A375 (cell line): Measurements from ENCODE around the gene MT4. TPM values are rescaled to one million over a fixed set of nuclear protein-coding genes. Genes with fewer than 3 reads are reported as not detected.

Experiments
- total RNA-seq: library from RNA; depleted of rRNA; stranded (reverse); fragments of >200 nt; shearing (Covaris generic); gene quantifications from 2 replicates; pipeline ENCODE4 v1.2.3, GENCODE V29; 2014; rRNA removed

MT4 gene
- not detected in 2 replicates for total RNA-seq

GRCh38 chr16:56564793-56565477 is at the start of gene MT4:
Gene MT4 (plus strand): TSS chr16:56565073. CDS start chr16:56565129, 56 bp downstream.

GRCh38 chr16:56519459-56520250 is 45.2 kb upstream of the MT4 start, which contains the start of gene BBS2:
Gene BBS2 (minus strand): TSS chr16:56520024. CDS start chr16:56519862, 162 bp downstream.

DNA sequence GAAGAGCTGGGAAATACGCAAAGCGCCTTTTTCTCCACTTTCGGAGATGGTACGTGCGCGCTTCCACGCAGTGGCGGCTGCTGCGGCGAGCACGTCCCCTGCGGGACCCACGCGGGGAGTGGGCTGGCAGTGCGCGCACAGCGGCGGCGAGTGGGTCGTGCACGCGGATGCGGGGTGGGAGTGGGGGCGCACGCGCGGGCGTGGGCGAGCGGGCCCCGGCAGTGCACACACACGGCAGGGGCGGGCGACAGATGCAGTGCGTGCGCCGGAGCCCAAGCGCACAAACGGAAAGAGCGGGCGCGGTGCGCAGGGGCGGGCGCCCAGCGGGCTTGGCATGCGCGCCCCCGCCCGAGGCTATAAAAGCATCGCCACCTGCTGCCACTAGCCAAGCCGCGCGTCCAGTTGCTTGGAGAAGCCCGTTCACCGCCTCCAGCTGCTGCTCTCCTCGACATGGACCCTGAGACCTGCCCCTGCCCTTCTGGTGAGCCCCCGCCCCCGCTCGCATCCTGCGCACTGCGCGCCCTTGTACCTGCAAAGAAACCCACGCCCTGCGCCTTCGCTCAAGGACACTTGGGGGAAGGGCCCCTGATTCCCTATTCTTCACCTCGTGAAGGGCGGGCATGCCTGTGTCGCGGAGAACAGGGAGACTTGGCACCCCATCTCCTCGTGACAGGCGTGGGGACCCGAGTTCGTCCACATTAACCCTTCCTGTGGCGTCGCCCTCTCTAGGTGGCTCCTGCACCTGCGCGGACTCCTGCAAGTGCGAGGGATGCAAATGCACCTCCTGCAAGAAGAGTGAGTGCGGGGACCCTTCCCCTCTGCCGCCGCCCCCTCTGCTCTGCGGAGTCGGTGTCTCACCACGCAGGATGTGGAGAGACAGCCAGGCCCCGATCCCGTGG is 24.5 kb downstream of the MT4 start, which contains the start of gene MT3:
Gene MT3 (plus strand): TSS at position 388 of the 899 bp plus-strand sequence. CDS start 63 bp downstream, at position 451.

DNA sequence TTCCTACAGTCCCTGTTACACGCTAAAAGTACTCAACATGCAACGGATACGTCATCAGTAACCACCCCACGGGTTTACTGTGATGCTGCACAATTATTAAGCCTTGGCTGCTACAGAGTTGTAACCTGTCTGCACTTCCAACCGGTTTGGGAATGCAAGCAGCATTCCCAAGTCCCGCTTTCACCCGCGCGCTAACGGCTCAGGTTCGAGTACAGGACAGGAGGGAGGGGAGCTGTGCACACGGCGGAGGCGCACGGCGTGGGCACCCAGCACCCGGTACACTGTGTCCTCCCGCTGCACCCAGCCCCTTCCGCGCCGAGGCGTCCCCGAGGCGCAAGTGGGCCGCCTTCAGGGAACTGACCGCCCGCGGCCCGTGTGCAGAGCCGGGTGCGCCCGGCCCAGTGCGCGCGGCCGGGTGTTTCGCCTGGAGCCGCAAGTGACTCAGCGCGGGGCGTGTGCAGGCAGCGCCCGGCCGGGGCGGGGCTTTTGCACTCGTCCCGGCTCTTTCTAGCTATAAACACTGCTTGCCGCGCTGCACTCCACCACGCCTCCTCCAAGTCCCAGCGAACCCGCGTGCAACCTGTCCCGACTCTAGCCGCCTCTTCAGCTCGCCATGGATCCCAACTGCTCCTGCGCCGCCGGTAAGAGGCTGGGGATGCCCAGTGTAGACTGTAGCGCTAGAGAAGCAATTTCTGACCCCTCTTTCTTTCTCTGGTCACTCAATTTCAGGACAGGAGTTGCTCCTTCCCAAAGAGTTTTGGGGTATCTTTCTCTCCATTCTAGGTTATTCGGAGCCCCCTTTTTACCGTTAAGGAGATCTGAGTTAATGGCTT is 43.4 kb downstream of the MT4 start, which contains the start of gene MT2A:
Gene MT2A (plus strand): TSS at position 542 of the 833 bp plus-strand sequence. CDS start 72 bp downstream, at position 614.

Other genes with a start within 250 kb of the MT4 start
- 113 and 124 TPM in 2 replicates for gene AMFR, start 139.5 kb upstream of the MT4 start, total RNA-seq
- 150 and 229 TPM in 2 replicates for gene NUDT21, start 113.7 kb upstream of the MT4 start, total RNA-seq
- 142 TPM in 2 replicates for gene OGFOD1, start 113.5 kb upstream of the MT4 start, total RNA-seq
- 29.0 and 31.5 TPM in 2 replicates for gene BBS2, start 45.0 kb upstream of the MT4 start, total RNA-seq
- not detected in 2 replicates for gene MT3, start 24.5 kb downstream of the MT4 start, total RNA-seq
- gene MT2A, start 43.5 kb downstream of the MT4 start, total RNA-seq: 462 and 566 TPM in 2 replicates
- not detected in 2 replicates for gene MT1E, start 60.7 kb downstream of the MT4 start, total RNA-seq
- not detected in 2 replicates for gene MT1M, start 67.6 kb downstream of the MT4 start, total RNA-seq
- gene MT1A, start 73.6 kb downstream of the MT4 start, total RNA-seq: not detected in 2 replicates
- not detected in 2 replicates for gene MT1B, start 86.8 kb downstream of the MT4 start, total RNA-seq
- not detected in 2 replicates for gene MT1F, start 92.9 kb downstream of the MT4 start, total RNA-seq
- not detected in 2 replicates for gene MT1G, start 103.0 kb downstream of the MT4 start, total RNA-seq
- not detected in 2 replicates for gene MT1H, start 104.7 kb downstream of the MT4 start, total RNA-seq
- gene MT1X, start 117.4 kb downstream of the MT4 start, total RNA-seq: 26.5 and 39.2 TPM in 2 replicates
- 78.4 and 89.5 TPM in 2 replicates for gene NUP93, start 165.1 kb downstream of the MT4 start, total RNA-seq